Sigmoid colon (tissue), 7 donors: ENCODE data around the gene DOCK8. TPM values are rescaled to one million over a fixed set of nuclear protein-coding genes. Genes with fewer than 3 reads are reported as not detected.
"Not testable (repeated sequence)": the region's sequence is repeated elsewhere in the genome, so short reads cannot be mapped to it uniquely, and the experiment has no call there.

Experiments
- DNase-seq: peaks from one replicate; pipeline ENCODE4 v3.0.0-alpha.2; 2019
- H3K27ac ChIP-seq, 4 donors: fragments of 200-600 bp; sonication (generic); one replicate each; pipeline ENCODE4 v1.5.1; 2016 to 2019; ENCODE audit warnings: mild to moderate bottlenecking in 1 of 4
- H3K27me3 ChIP-seq, 3 donors: fragments of 200-600 bp; sonication (generic); one replicate each; pipeline ENCODE4 v1.5.1; 2019; ENCODE audit warnings: mild to moderate bottlenecking in 1 of 3
- H3K36me3 ChIP-seq, 4 donors: fragments of 200-600 bp; sonication (generic); one replicate each; pipeline ENCODE4 v1.5.1; 2016 to 2019
- H3K4me1 ChIP-seq, 4 donors: fragments of 200-600 bp; sonication (generic); one replicate each; pipeline ENCODE4 v1.5.1; 2017 to 2019
- H3K4me3 ChIP-seq, 4 donors: fragments of 200-600 bp; sonication (generic); one replicate each; pipeline ENCODE4 v1.5.1; 2017 to 2019; ENCODE audit warnings: mild to moderate bottlenecking in 2 of 4, moderate library complexity in 1 of 4
- H3K9me3 ChIP-seq, 4 donors: fragments of 200-600 bp in 3 of 4; sonication (generic) in 3 of 4; one replicate each; pipeline versions ENCODE4 v1.5.1 to v1.6.1; 2013 to 2019
- CTCF ChIP-seq, 4 experiments: fragments of 450-650 bp in 3 of 4; fragments of 200-600 bp in 1 of 4; IDR thresholded peaks; one replicate each; pipeline ENCODE4 v1.5.1; 2016 to 2019; ENCODE audit warnings: antibody characterized with exemption in 4 of 4, mild to moderate bottlenecking in 3 of 4, moderate library complexity in 2 of 4
- EP300 ChIP-seq, 4 donors: sonication (generic); formaldehyde crosslinking; IDR thresholded peaks; one replicate each; pipeline ENCODE4 v1.6.1; 2017; ENCODE audit warnings: antibody characterized with exemption in 4 of 4
- POLR2A ChIP-seq, 2 donors: fragments of 450-650 bp; IDR thresholded peaks; one replicate each; pipeline ENCODE4 v1.6.1; 2016; ENCODE audit warnings: antibody characterized with exemption in 2 of 2, mild to moderate bottlenecking in 2 of 2, moderate library complexity in 2 of 2
- POLR2AphosphoS5 ChIP-seq, 4 donors: sonication (generic); formaldehyde crosslinking; IDR thresholded peaks; one replicate each; pipeline ENCODE4 v1.6.1; 2017; ENCODE audit warnings: antibody characterized with exemption in 4 of 4
- WGBS, 2 donors: extraction: QIAGEN DNeasy Blood & Tissue Kit; methylation state at CpG; one replicate each; pipeline ENCODE4 v1.1.7; 2013; 5-methylcytosine and 5-hydroxymethylcytosine counted together
- intact Hi-C: fragments of 100-400 bp; cut with DNase I; formaldehyde crosslinking; loops from one replicate; pipeline ENCODE4 v1.15.1; 2023
- polyA plus RNA-seq, 3 donors: library from polyadenylated mRNA; stranded (reverse); fragments of 200-250 nt; gene quantifications; one replicate each; pipeline ENCODE4 v1.2.3, GENCODE V29; 2013
- total RNA-seq, 4 donors: library from RNA; depleted of rRNA; stranded (reverse); fragments of >200 nt; gene quantifications; one replicate each; pipeline ENCODE4 v1.1.0, GENCODE V29; 2016
- donor health status: healthy with polysubstance abuse.
- donor health status: Bipolar disorder and iron deficiency.
- donor health status: healthy.

DOCK8 gene
- total and polyA plus RNA-seq, 7 donors: 2.3 to 22.8 (median 6.4) TPM

- WGBS, 2 donors: 71 to 83% methylated on average over 3 of the region's 3 CpGs
- TF ChIP-seq CTCF (IDR thresholded peaks at IDR 0.05) (no peak), EP300 (IDR thresholded peaks at IDR 0.05) (no peak), POLR2AphosphoS5 (IDR thresholded peaks at IDR 0.05) (no peak)
- no peak for DNase-seq
- no peaks in the 10 kb centered on the region for H3K27me3 ChIP-seq
- intact Hi-C loops: no loop called here
- H3K36me3 ChIP-seq: no peaks in the 10 kb centered on the region
- H3K4me1 ChIP-seq: no peaks in the 10 kb centered on the region
- H3K9me3 ChIP-seq: no peaks in the 10 kb centered on the region
- H3K4me3 ChIP-seq: no peak overlapping the region
- no peak overlapping the region for H3K27ac ChIP-seq
Measured at GRCh38 chr9:227860-228259, 13.2 kb downstream of the DOCK8 start.

GRCh38 chr9:228929-229695 is 14.4 kb downstream of the DOCK8 start:
- Histone ChIP-seq H3K4me1 (no peaks in the 10 kb centered on the region), H3K27ac (no peak overlapping the region), H3K4me3 (no peak overlapping the region), H3K9me3 (no peaks in the 10 kb centered on the region), H3K36me3 (no peaks in the 10 kb centered on the region), H3K27me3 (no peaks in the 10 kb centered on the region)
- DNase-seq: no peak
- intact Hi-C loops: no loop called here
- WGBS, 2 donors: 84 to 85% methylated on average over 5 of the region's 5 CpGs
- TF ChIP-seq POLR2AphosphoS5 (IDR thresholded peaks at IDR 0.05) (no peak), POLR2A (IDR thresholded peaks at IDR 0.05) (no peak), CTCF (IDR thresholded peaks at IDR 0.05) (no peak)

GRCh38 chr9:231625-232024 is 17.0 kb downstream of the DOCK8 start:
- H3K9me3 ChIP-seq, H3K27ac ChIP-seq, H3K4me3 ChIP-seq, H3K36me3 ChIP-seq, H3K4me1 ChIP-seq, DNase-seq, H3K27me3 ChIP-seq, intact Hi-C loops: not testable (repeated sequence)
- WGBS, 2 donors: 33 to 78% methylated on average over 1 of the region's 1 CpG

GRCh38 chr9:233708-234107 is 19.0 kb downstream of the DOCK8 start:
- DNase-seq, H3K36me3 ChIP-seq, H3K4me3 ChIP-seq, H3K27ac ChIP-seq, H3K9me3 ChIP-seq, H3K27me3 ChIP-seq, H3K4me1 ChIP-seq, intact Hi-C loops: not testable (repeated sequence)
- WGBS, 2 donors: no CpG with 5 or more reads among the region's 1 CpG

- Histone ChIP-seq H3K9me3 (no peaks in the 10 kb centered on the region), H3K36me3 (no peaks in the 10 kb centered on the region), H3K27me3 (no peaks in the 10 kb centered on the region), H3K4me3 (no peak overlapping the region), H3K27ac (no peak overlapping the region), H3K4me1 (no peaks in the 10 kb centered on the region)
- TF ChIP-seq POLR2AphosphoS5 (IDR thresholded peaks at IDR 0.05) (no peak), CTCF (IDR thresholded peaks at IDR 0.05) (no peak), EP300 (IDR thresholded peaks at IDR 0.05) (no peak), POLR2A (IDR thresholded peaks at IDR 0.05) (no peak)
- intact Hi-C loops: no loop called here
- 68 to 72% methylated on average over 3 of the region's 3 CpGs for WGBS, 2 donors
- DNase-seq: no peak
Measured at GRCh38 chr9:237141-237857, 22.6 kb downstream of the DOCK8 start.
